ENCODE results near the gene NCDN.
"Not testable (repeated sequence)": the region's sequence is repeated elsewhere in the genome, so short reads cannot be mapped to it uniquely, and the experiment has no call there.

NCDN gene

DNA sequence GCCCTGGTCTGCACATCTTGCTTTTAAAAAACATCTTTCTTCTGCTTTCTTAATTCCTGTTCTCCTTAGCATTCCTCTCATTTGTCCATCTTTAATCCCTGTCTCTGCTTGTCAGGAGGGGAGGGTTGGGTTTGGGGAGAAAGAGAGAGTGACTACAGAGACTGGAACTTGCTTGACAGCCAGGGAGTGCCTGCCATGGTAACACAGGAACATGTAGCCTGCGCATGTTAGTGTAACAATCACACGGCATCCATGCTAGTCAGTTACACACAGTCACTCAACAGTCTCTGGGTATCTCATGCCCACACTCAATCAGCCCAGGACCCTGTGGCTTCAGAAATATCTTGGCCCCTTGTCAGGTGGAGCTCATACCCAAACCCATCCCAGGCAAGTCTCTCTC is 14.7 kb downstream of the NCDN start:
- DNase-seq = no peak

- peak; percentile 64 for DNase-seq
Observed at GRCh38 chr1:35573198-35574124, 15.9 kb downstream of the NCDN start, which contains the start of gene TFAP2E. TSS of gene TFAP2E (plus strand) at chr1:35573314. CDS start at chr1:35573578, 264 bp downstream.

- no peak for DNase-seq
Observed at GRCh38 chr1:35574125-35574654, 16.6 kb downstream of the NCDN start.

DNA sequence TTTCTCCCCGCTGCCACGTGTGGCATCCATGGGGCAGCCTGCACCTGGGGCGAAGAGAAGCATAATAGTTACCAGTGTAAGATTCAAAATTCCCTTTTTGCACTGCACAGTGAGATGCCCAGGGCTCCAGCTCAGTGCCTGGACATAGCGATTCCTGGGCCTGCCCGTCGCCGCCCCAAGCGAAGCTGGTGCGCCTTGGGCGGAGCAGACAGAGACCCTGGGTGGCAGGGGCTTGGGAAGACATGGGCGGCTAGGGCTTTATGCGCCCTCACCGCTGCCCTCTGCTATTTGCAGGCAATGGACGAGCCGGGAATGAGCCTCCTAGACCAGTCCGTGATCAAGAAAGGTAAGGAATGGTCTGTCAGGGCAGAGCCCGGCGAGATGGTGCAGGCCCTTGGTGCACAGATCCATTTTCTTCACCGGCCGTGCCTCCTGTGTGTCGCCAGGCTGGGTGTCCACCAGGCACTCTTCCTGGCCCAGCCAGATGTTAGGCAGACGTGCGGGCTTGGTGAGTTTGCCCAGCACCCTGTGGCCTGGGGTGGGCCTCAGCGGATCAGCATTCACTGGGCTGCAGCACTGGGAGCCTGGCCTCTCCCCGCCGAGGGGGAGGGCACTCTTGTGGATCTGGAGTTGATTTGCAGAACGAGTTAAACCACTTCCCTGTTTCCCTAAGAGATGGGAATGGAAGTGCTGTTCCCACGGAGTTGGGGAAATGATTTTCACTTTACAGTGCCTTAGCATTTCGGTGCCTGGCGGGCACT is 17.2 kb downstream of the NCDN start:
- DNase-seq = no peak

DNA sequence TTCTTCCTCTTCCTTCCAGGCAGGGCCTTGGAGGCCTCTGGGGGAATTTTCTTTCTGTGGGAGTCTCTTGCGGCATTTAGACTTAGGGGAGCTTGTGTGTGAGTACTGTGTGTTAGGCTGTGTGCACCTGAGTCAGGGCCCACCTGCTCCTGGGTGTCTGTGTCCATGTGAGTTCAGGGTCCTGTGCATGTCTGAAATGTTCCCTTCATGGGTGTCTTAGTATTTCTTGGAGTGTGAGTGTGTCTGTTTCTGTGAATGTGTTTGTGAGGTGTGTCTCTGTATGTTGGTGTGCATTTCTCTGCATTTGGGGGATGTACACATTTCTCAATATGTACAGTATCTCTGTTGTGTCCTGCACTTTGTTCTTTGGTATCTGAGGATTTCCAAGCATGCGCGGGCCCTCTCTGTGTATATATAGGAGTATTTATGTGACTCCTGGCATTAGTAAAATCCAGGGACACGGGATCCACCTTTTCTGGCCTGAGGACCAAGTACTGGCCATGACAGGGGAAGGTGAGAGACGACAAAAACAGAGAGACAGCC is 17.9 kb downstream of the NCDN start:
- peak; percentile 7 for DNase-seq

GRCh38 chr1:35576061-35576765 is 18.6 kb downstream of the NCDN start:
- peak; percentile 18 for DNase-seq

GRCh38 chr1:35576766-35577070 is 19.1 kb downstream of the NCDN start:
- not testable (repeated sequence) for DNase-seq

GRCh38 chr1:35577071-35577998 is 19.7 kb downstream of the NCDN start:
- peak; percentile 43 for DNase-seq

- no peak for DNase-seq
Observed at GRCh38 chr1:35580949-35581388, 23.4 kb downstream of the NCDN start.

DNA sequence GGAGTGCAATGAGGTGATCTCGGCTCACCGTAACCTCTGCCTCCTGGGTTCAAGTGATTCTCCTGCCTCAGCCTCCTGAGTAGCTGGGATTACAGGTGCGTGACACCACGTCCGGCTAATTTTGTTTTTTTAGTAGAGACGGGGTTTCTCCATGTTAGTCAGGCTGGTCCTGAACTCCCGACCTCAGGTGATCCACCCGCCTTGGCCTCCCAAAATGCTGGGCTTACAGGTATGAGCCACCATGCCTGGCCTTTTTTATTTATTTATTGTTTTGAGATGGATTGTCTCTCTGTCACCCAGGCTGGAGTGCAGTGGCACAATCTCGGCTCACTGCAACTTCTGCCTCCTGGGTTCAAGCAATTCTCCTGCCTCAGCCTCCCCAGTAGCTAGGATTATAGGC is 24.0 kb downstream of the NCDN start:
- DNase-seq = not testable (repeated sequence)

DNA sequence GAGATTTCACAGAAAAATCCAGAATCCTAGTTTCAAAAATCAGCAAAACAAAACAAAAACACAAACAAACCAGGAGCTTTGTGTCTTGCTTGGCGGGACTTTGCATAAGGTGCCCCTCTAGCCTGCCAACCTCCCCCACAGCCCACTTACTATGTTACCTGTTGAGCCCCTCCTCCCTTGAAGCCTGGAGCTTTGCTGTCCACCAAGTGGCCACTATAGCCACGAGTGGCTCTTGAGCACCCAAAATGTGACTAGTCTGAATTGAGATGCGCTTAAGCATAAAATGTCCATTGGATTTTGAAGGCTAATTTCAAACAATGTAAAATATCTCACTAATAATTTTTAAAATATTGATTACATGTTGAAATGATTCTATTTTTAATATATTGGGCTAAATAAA is 27.7 kb downstream of the NCDN start:
- DNase-seq = no peak

DNA sequence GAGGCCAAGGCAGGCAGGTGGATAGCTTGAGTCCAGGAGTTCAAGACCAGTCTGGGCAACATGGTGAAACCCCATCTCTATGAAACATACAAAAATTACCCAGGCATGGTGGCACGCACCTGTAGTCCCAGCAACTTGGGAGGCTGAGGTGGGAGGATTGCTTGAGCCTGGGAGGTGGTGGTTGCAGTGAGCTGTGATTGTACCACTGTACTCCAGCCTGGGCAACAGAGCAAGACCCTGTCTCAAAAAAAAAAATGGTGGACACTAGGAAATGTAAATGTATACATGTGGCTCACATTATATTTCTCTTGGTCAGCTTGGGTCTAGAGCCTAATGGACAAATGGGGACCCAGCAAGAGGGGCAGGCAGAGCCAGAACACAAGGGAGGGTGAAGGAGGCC is 28.2 kb downstream of the NCDN start:
- DNase-seq = not testable (repeated sequence)

- no peak for DNase-seq
Observed at GRCh38 chr1:35586808-35587207, 29.2 kb downstream of the NCDN start.

- DNase-seq = no peak
Observed at GRCh38 chr1:35587736-35588135, 30.1 kb downstream of the NCDN start.

- no peak for DNase-seq
Observed at GRCh38 chr1:35588197-35588910, 30.8 kb downstream of the NCDN start.

DNA sequence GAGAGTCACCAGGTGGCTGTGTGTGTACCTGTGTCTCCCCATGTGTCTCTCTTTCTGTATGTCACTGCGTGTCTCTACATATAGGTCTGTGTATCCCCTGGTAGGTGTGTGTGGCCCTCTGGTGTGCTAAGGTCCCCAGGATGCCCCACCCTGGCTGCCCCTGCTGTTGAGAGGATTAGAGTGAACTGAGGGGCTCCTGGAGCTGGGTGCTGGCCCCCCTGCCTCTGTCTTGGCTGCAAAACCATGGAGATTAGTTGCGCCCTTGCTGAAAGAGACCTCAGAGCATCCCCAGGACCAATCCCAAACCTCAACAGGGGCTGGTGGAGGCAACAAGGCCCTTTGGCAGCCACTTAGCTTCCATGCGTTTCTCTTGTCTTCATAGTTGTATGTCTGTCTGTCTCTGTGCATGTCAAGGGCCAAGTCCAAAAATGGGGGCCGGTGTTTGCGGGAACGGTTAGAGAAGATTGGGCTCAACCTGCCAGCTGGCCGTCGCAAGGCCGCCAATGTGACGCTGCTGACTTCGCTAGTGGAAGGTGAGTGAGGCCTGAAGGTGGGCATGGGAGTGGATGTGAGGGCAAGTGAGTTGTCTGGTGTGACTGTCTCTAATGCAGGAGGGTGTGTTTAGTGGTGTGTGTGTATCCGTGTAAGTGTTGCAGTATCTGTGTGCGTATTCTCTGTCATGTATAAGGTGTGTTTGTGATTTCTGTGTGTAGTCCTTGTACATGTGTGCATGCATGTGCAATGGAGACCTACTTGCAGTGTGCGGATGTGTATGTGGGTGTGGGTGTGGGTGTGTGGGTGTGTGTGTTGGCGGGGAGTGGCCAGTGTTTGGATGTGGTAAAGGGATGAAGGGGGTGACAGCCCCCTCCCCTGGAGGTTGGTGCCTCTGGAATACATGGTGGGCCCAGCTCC is 32.2 kb downstream of the NCDN start:
- DNase-seq = no peak

DNA sequence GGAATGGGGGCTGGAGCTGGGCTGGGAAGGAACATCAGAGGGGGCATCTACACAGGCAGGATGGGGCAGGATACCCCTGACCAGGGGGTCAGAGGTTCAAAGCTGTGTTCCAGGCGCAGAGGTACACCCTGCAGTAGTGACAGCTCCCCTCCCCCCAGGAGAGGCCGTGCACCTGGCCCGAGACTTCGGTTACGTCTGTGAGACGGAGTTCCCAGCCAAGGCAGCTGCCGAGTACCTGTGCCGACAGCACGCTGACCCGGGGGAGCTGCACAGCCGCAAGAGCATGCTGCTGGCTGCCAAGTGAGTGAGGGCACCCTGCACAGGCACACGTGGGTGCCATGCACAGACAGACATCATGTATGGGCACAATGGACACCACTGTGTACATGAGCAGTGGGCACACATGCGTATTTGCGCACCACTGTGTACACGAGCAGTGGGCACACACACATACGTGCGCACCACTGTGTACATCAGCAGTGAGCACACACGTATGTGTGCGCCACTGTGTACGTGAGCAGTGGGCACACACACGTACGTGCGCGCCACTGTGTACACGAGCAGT is 33.0 kb downstream of the NCDN start:
- no peak for DNase-seq

GRCh38 chr1:35591211-35591610 is 33.6 kb downstream of the NCDN start:
- no peak for DNase-seq

GRCh38 chr1:35592991-35593769 is 35.6 kb downstream of the NCDN start:
- DNase-seq = no peak

Data from right hindlimb (tissue), 1 donor.